ENCODE results near the gene NCOA3.

Gene NCOA3

GRCh38 chr20:47670913-47671312 is 169.2 kb downstream of the NCOA3 start:
- Histone ChIP-seq H3K27me3 (ENCODE audit: low read depth, low read length) (no peaks in the 10 kb centered on the region), H3K9me3 (ENCODE audit: control insufficient read depth in 1 of 2, low read length in 2 of 2) (no peaks in the 10 kb centered on the region), H3K27ac (ENCODE audit: low read length) (no peak overlapping the region), H3K4me3 (ENCODE audit: low read depth in 1 of 2, low read length in 2 of 2) (no peak overlapping the region), H3K36me3 (ENCODE audit: control insufficient read depth in 1 of 2, insufficient read depth in 2 of 2, low read length in 2 of 2) (peaks cover 0 to 19% of the 10 kb centered on the region in 2 donors), H3K4me1 (ENCODE audit: control insufficient read depth in 1 of 2, insufficient read depth in 2 of 2, low read length in 2 of 2) (no peaks in the 10 kb centered on the region)

GRCh38 chr20:47672166-47672565 is 170.5 kb downstream of the NCOA3 start:
- Histone ChIP-seq H3K9me3 (ENCODE audit: control insufficient read depth in 1 of 2, low read length in 2 of 2) (no peaks in the 10 kb centered on the region), H3K27me3 (ENCODE audit: low read depth, low read length) (no peaks in the 10 kb centered on the region), H3K4me3 (ENCODE audit: low read depth in 1 of 2, low read length in 2 of 2) (no peak overlapping the region), H3K4me1 (ENCODE audit: control insufficient read depth in 1 of 2, insufficient read depth in 2 of 2, low read length in 2 of 2) (no peaks in the 10 kb centered on the region), H3K27ac (ENCODE audit: low read length) (no peak overlapping the region), H3K36me3 (ENCODE audit: control insufficient read depth in 1 of 2, insufficient read depth in 2 of 2, low read length in 2 of 2) (peaks cover 0 to 29% of the 10 kb centered on the region in 2 donors)

- Histone ChIP-seq H3K27me3 (ENCODE audit: low read depth, low read length) (no peaks in the 10 kb centered on the region), H3K4me3 (ENCODE audit: low read depth in 1 of 2, low read length in 2 of 2) (no peak overlapping the region), H3K36me3 (ENCODE audit: control insufficient read depth in 1 of 2, insufficient read depth in 2 of 2, low read length in 2 of 2) (peaks cover 0 to 33% of the 10 kb centered on the region in 2 donors), H3K27ac (ENCODE audit: low read length) (no peak overlapping the region), H3K4me1 (ENCODE audit: control insufficient read depth in 1 of 2, insufficient read depth in 2 of 2, low read length in 2 of 2) (no peaks in the 10 kb centered on the region), H3K9me3 (ENCODE audit: control insufficient read depth in 1 of 2, low read length in 2 of 2) (no peaks in the 10 kb centered on the region)
These were observed 171.4 kb downstream of the NCOA3 start for GRCh38 chr20:47672886-47673670.

- no peak overlapping the region for H3K27ac ChIP-seq (ENCODE audit: low read length)
- H3K4me1 ChIP-seq (ENCODE audit: control insufficient read depth in 1 of 2, insufficient read depth in 2 of 2, low read length in 2 of 2) = no peaks in the 10 kb centered on the region
- no peaks in the 10 kb centered on the region for H3K9me3 ChIP-seq (ENCODE audit: control insufficient read depth in 1 of 2, low read length in 2 of 2)
- H3K27me3 ChIP-seq (ENCODE audit: low read depth, low read length) = no peaks in the 10 kb centered on the region
- H3K4me3 ChIP-seq (ENCODE audit: low read depth in 1 of 2, low read length in 2 of 2) = no peak overlapping the region
- H3K36me3 ChIP-seq (ENCODE audit: control insufficient read depth in 1 of 2, insufficient read depth in 2 of 2, low read length in 2 of 2) = peaks cover 0 to 33% of the 10 kb centered on the region in 2 donors
These were observed 171.9 kb downstream of the NCOA3 start for GRCh38 chr20:47673671-47673955.

GRCh38 chr20:47674145-47674544 is 172.5 kb downstream of the NCOA3 start:
- peaks cover 0 to 33% of the 10 kb centered on the region in 2 donors for H3K36me3 ChIP-seq (ENCODE audit: control insufficient read depth in 1 of 2, insufficient read depth in 2 of 2, low read length in 2 of 2)
- no peaks in the 10 kb centered on the region for H3K9me3 ChIP-seq (ENCODE audit: control insufficient read depth in 1 of 2, low read length in 2 of 2)
- H3K4me1 ChIP-seq (ENCODE audit: control insufficient read depth in 1 of 2, insufficient read depth in 2 of 2, low read length in 2 of 2) = no peaks in the 10 kb centered on the region
- H3K4me3 ChIP-seq (ENCODE audit: low read depth in 1 of 2, low read length in 2 of 2) = no peak overlapping the region
- no peak overlapping the region for H3K27ac ChIP-seq (ENCODE audit: low read length)
- H3K27me3 ChIP-seq (ENCODE audit: low read depth, low read length) = no peaks in the 10 kb centered on the region

GRCh38 chr20:47674686-47675085 is 173.0 kb downstream of the NCOA3 start:
- H3K4me3 ChIP-seq (ENCODE audit: low read depth in 1 of 2, low read length in 2 of 2) = no peak overlapping the region
- no peaks in the 10 kb centered on the region for H3K9me3 ChIP-seq (ENCODE audit: control insufficient read depth in 1 of 2, low read length in 2 of 2)
- no peaks in the 10 kb centered on the region for H3K4me1 ChIP-seq (ENCODE audit: control insufficient read depth in 1 of 2, insufficient read depth in 2 of 2, low read length in 2 of 2)
- H3K36me3 ChIP-seq (ENCODE audit: control insufficient read depth in 1 of 2, insufficient read depth in 2 of 2, low read length in 2 of 2) = peaks cover 0 to 33% of the 10 kb centered on the region in 2 donors
- no peak overlapping the region for H3K27ac ChIP-seq (ENCODE audit: low read length)
- no peaks in the 10 kb centered on the region for H3K27me3 ChIP-seq (ENCODE audit: low read depth, low read length)

- Histone ChIP-seq H3K9me3 (ENCODE audit: control insufficient read depth in 1 of 2, low read length in 2 of 2) (no peaks in the 10 kb centered on the region), H3K4me1 (ENCODE audit: control insufficient read depth in 1 of 2, insufficient read depth in 2 of 2, low read length in 2 of 2) (no peaks in the 10 kb centered on the region), H3K36me3 (ENCODE audit: control insufficient read depth in 1 of 2, insufficient read depth in 2 of 2, low read length in 2 of 2) (peaks cover 0 to 33% of the 10 kb centered on the region in 2 donors), H3K27ac (ENCODE audit: low read length) (no peak overlapping the region), H3K27me3 (ENCODE audit: low read depth, low read length) (no peaks in the 10 kb centered on the region), H3K4me3 (ENCODE audit: low read depth in 1 of 2, low read length in 2 of 2) (no peak overlapping the region)
These were observed 173.8 kb downstream of the NCOA3 start for GRCh38 chr20:47675190-47676142.

GRCh38 chr20:47676219-47676721 is 174.6 kb downstream of the NCOA3 start:
- no peaks in the 10 kb centered on the region for H3K27me3 ChIP-seq (ENCODE audit: low read depth, low read length)
- no peak overlapping the region for H3K4me3 ChIP-seq (ENCODE audit: low read depth in 1 of 2, low read length in 2 of 2)
- H3K36me3 ChIP-seq (ENCODE audit: control insufficient read depth in 1 of 2, insufficient read depth in 2 of 2, low read length in 2 of 2) = peaks cover 0 to 33% of the 10 kb centered on the region in 2 donors
- H3K27ac ChIP-seq (ENCODE audit: low read length) = no peak overlapping the region
- no peaks in the 10 kb centered on the region for H3K9me3 ChIP-seq (ENCODE audit: control insufficient read depth in 1 of 2, low read length in 2 of 2)
- no peaks in the 10 kb centered on the region for H3K4me1 ChIP-seq (ENCODE audit: control insufficient read depth in 1 of 2, insufficient read depth in 2 of 2, low read length in 2 of 2)

GRCh38 chr20:47676912-47677634 is 175.4 kb downstream of the NCOA3 start:
- Histone ChIP-seq H3K27me3 (ENCODE audit: low read depth, low read length) (no peaks in the 10 kb centered on the region), H3K4me1 (ENCODE audit: control insufficient read depth in 1 of 2, insufficient read depth in 2 of 2, low read length in 2 of 2) (peaks cover 0 to 7% of the 10 kb centered on the region in 2 donors), H3K27ac (ENCODE audit: low read length) (no peak overlapping the region), H3K36me3 (ENCODE audit: control insufficient read depth in 1 of 2, insufficient read depth in 2 of 2, low read length in 2 of 2) (peaks cover 0 to 25% of the 10 kb centered on the region in 2 donors), H3K9me3 (ENCODE audit: control insufficient read depth in 1 of 2, low read length in 2 of 2) (no peaks in the 10 kb centered on the region), H3K4me3 (ENCODE audit: low read depth in 1 of 2, low read length in 2 of 2) (no peak overlapping the region)

GRCh38 chr20:47677635-47678453 is 176.2 kb downstream of the NCOA3 start:
- no peak overlapping the region for H3K27ac ChIP-seq (ENCODE audit: low read length)
- H3K4me1 ChIP-seq (ENCODE audit: control insufficient read depth in 1 of 2, insufficient read depth in 2 of 2, low read length in 2 of 2) = peaks cover 0 to 14% of the 10 kb centered on the region in 2 donors
- peaks cover 0 to 18% of the 10 kb centered on the region in 2 donors for H3K36me3 ChIP-seq (ENCODE audit: control insufficient read depth in 1 of 2, insufficient read depth in 2 of 2, low read length in 2 of 2)
- no peak overlapping the region for H3K4me3 ChIP-seq (ENCODE audit: low read depth in 1 of 2, low read length in 2 of 2)
- no peaks in the 10 kb centered on the region for H3K27me3 ChIP-seq (ENCODE audit: low read depth, low read length)
- no peaks in the 10 kb centered on the region for H3K9me3 ChIP-seq (ENCODE audit: control insufficient read depth in 1 of 2, low read length in 2 of 2)

Measured in muscle layer of duodenum (tissue), 2 donors.